ENCODE data around the gene TUBB. TPM values are rescaled to one million over a fixed set of nuclear protein-coding genes. Genes with fewer than 3 reads are reported as not detected.
"Not testable (repeated sequence)": the region's sequence is repeated elsewhere in the genome, so short reads cannot be mapped to it uniquely, and the experiment has no call there.

TUBB gene
- total RNA-seq, 1 donor from 2014 or later: 1,002 TPM

- H3K27me3 Mint-ChIP-seq (ENCODE audit: insufficient read depth): no peaks in the 10 kb centered on the region
Measured at GRCh38 chr6:30714263-30714662, 5.9 kb upstream of the TUBB start.

GRCh38 chr6:30716879-30717128 lies 3.3 kb upstream of the TUBB start:
- Mint-ChIP-seq H3K27ac (peak overlapping the region; percentile 99), H3K4me1 (ENCODE audit: low read depth) (peaks cover 56% of the 10 kb centered on the region), H3K4me3 (peak overlapping the region; percentile 91), H3K36me3 (ENCODE audit: low read depth) (peaks cover 50% of the 10 kb centered on the region), H3K9me3 (no peaks in the 10 kb centered on the region), H3K27me3 (ENCODE audit: insufficient read depth) (no peaks in the 10 kb centered on the region)
- no peak for DNase-seq (ENCODE audit: low spot score)
- intact Hi-C loops (cut with micrococcal nuclease): loop anchor here (1.0 to 10.0 kb wide), 13 partner anchors 25 to 935 kb away; partner anchors contain the start of genes ATAT1, BAG6, C6orf136 and DHX16

More at GRCh38 chr6:30714263-30714662, 5.9 kb upstream of the TUBB start:
- no peak overlapping the region for H3K4me3 Mint-ChIP-seq
- H3K9me3 Mint-ChIP-seq: no peaks in the 10 kb centered on the region
- intact Hi-C loops (cut with micrococcal nuclease): loop anchor here (10.0 kb wide), 2 partner anchors 481 to 789 kb away; no protein-coding TSS in a partner anchor
- peaks cover 63% of the 10 kb centered on the region for H3K4me1 Mint-ChIP-seq (ENCODE audit: low read depth)
- no peak overlapping the region for H3K27ac Mint-ChIP-seq
- peaks cover 56% of the 10 kb centered on the region for H3K36me3 Mint-ChIP-seq (ENCODE audit: low read depth)
- no peak for DNase-seq (ENCODE audit: low spot score)

GRCh38 chr6:30717129-30717844 lies 2.9 kb upstream of the TUBB start, which contains the start of gene MDC1:
TSS of gene MDC1 (minus strand) at chr6:30717281. CDS start at chr6:30715175, 2,106 bp downstream.
- Mint-ChIP-seq H3K9me3 (no peaks in the 10 kb centered on the region), H3K4me1 (ENCODE audit: low read depth) (peaks cover 51% of the 10 kb centered on the region), H3K36me3 (ENCODE audit: low read depth) (peaks cover 51% of the 10 kb centered on the region), H3K4me3 (peak within 1 kb of the TSS; percentile 91), H3K27me3 (ENCODE audit: insufficient read depth) (no peaks in the 10 kb centered on the region), H3K27ac (peak within 1 kb of the TSS; percentile 99)
- intact Hi-C loops (cut with micrococcal nuclease): loop anchor here (1.0 to 10.0 kb wide), 13 partner anchors 25 to 935 kb away; partner anchors contain the start of genes ATAT1, BAG6, C6orf136 and DHX16
- DNase-seq (ENCODE audit: low spot score): peak; percentile 99

- H3K4me3 Mint-ChIP-seq: peak overlapping the region; percentile 95
- peak overlapping the region; percentile 99 for H3K27ac Mint-ChIP-seq
- H3K27me3 Mint-ChIP-seq (ENCODE audit: insufficient read depth); DNase-seq (ENCODE audit: low spot score); H3K9me3 Mint-ChIP-seq: not testable (repeated sequence)
- intact Hi-C loops (cut with micrococcal nuclease): loop anchor here (1.0 to 10.0 kb wide), 13 partner anchors 24 to 934 kb away; partner anchors contain the start of genes ATAT1, BAG6, C6orf136 and DHX16
- peaks cover 50% of the 10 kb centered on the region for H3K4me1 Mint-ChIP-seq (ENCODE audit: low read depth)
- H3K36me3 Mint-ChIP-seq (ENCODE audit: low read depth): peaks cover 51% of the 10 kb centered on the region
Measured at GRCh38 chr6:30717845-30718720, 2.1 kb upstream of the TUBB start.

GRCh38 chr6:30719356-30719755 lies 796 bp upstream of the TUBB start:
- intact Hi-C loops (cut with micrococcal nuclease): loop anchor here (10.0 kb wide), 2 partner anchors 475 to 795 kb away; no protein-coding TSS in a partner anchor
- no peaks in the 10 kb centered on the region for H3K27me3 Mint-ChIP-seq (ENCODE audit: insufficient read depth)
- H3K4me1 Mint-ChIP-seq (ENCODE audit: low read depth): peaks cover 58% of the 10 kb centered on the region
- H3K36me3 Mint-ChIP-seq (ENCODE audit: low read depth): peaks cover 55% of the 10 kb centered on the region
- no peaks in the 10 kb centered on the region for H3K9me3 Mint-ChIP-seq
- H3K27ac Mint-ChIP-seq: peak overlapping the region; percentile 83
- no peak for DNase-seq (ENCODE audit: low spot score)
- H3K4me3 Mint-ChIP-seq: peak overlapping the region; percentile 95

- DNase-seq (ENCODE audit: low spot score): peak; percentile 55
- H3K27ac Mint-ChIP-seq: peak overlapping the region; percentile 83
- H3K4me3 Mint-ChIP-seq: peak overlapping the region; percentile 95
- H3K27me3 Mint-ChIP-seq (ENCODE audit: insufficient read depth): no peaks in the 10 kb centered on the region
- H3K9me3 Mint-ChIP-seq: no peaks in the 10 kb centered on the region
- H3K36me3 Mint-ChIP-seq (ENCODE audit: low read depth): peaks cover 53% of the 10 kb centered on the region
- intact Hi-C loops (cut with micrococcal nuclease): loop anchor here (1.0 to 2.0 kb wide), 4 partner anchors 16 to 149 kb away; partner anchors contain the start of genes ABCF1, C6orf136 and FLOT1
- H3K4me1 Mint-ChIP-seq (ENCODE audit: low read depth): peaks cover 62% of the 10 kb centered on the region
Measured at GRCh38 chr6:30720738-30721197, 616 bp downstream of the TUBB start.

GRCh38 chr6:30721198-30722024 lies 1.3 kb downstream of the TUBB start:
- H3K27me3 Mint-ChIP-seq (ENCODE audit: insufficient read depth): no peaks in the 10 kb centered on the region
- H3K9me3 Mint-ChIP-seq: no peaks in the 10 kb centered on the region
- H3K4me3 Mint-ChIP-seq: peak overlapping the region; percentile 95
- peak overlapping the region; percentile 83 for H3K27ac Mint-ChIP-seq
- peaks cover 58% of the 10 kb centered on the region for H3K4me1 Mint-ChIP-seq (ENCODE audit: low read depth)
- peak; percentile 93 for DNase-seq (ENCODE audit: low spot score)
- intact Hi-C loops (cut with micrococcal nuclease): loop anchor here (1.0 to 2.0 kb wide), 6 partner anchors 10 to 150 kb away; partner anchors contain the start of genes ABCF1, C6orf136 and FLOT1
- peaks cover 53% of the 10 kb centered on the region for H3K36me3 Mint-ChIP-seq (ENCODE audit: low read depth)

GRCh38 chr6:30722025-30722279 lies 1.8 kb downstream of the TUBB start:
- H3K27ac Mint-ChIP-seq: peak overlapping the region; percentile 83
- intact Hi-C loops (cut with micrococcal nuclease): loop anchor here (1.0 kb wide), 2 partner anchors 9 to 43 kb away; no protein-coding TSS in a partner anchor
- not testable (repeated sequence) for H3K9me3 Mint-ChIP-seq; H3K27me3 Mint-ChIP-seq (ENCODE audit: insufficient read depth); DNase-seq (ENCODE audit: low spot score)
- H3K36me3 Mint-ChIP-seq (ENCODE audit: low read depth): peaks cover 53% of the 10 kb centered on the region
- peaks cover 55% of the 10 kb centered on the region for H3K4me1 Mint-ChIP-seq (ENCODE audit: low read depth)
- H3K4me3 Mint-ChIP-seq: peak overlapping the region; percentile 95

- Mint-ChIP-seq H3K27ac (peak overlapping the region; percentile 83), H3K9me3 (no peaks in the 10 kb centered on the region), H3K27me3 (ENCODE audit: insufficient read depth) (no peaks in the 10 kb centered on the region), H3K4me1 (ENCODE audit: low read depth) (peaks cover 53% of the 10 kb centered on the region), H3K4me3 (peak overlapping the region; percentile 95), H3K36me3 (ENCODE audit: low read depth) (peaks cover 56% of the 10 kb centered on the region)
- intact Hi-C loops (cut with micrococcal nuclease): loop anchor here (1.0 kb wide), 2 partner anchors 9 to 43 kb away; no protein-coding TSS in a partner anchor
- DNase-seq (ENCODE audit: low spot score): peak; percentile 77
Measured at GRCh38 chr6:30722280-30723112, 2.3 kb downstream of the TUBB start.

GRCh38 chr6:30723159-30723842 lies 3.1 kb downstream of the TUBB start:
- H3K4me1 Mint-ChIP-seq (ENCODE audit: low read depth): peaks cover 50% of the 10 kb centered on the region

More at GRCh38 chr6:30723159-30723842, 3.1 kb downstream of the TUBB start:
- H3K9me3 Mint-ChIP-seq; H3K27me3 Mint-ChIP-seq (ENCODE audit: insufficient read depth); DNase-seq (ENCODE audit: low spot score); intact Hi-C loops (cut with micrococcal nuclease): not testable (repeated sequence)
- Mint-ChIP-seq H3K4me3 (peak overlapping the region; percentile 95), H3K36me3 (ENCODE audit: low read depth) (peaks cover 61% of the 10 kb centered on the region), H3K27ac (peak overlapping the region; percentile 83)

Data from activated T-helper 1 cell treated with anti-CD3 and anti-CD28 coated beads, Interleukin-12 subunit alpha, Interleukin-12 subunit beta, Interleukin-2, Interleukin-4 antibody, amounts not matched to agents 30 ng/mL and 10 ng/mL and 1 ng/mL, durations not matched to agents 14 hours and 24 hours and 36 hours (primary cell).